Femur (tissue), 1 donor: ENCODE results near the gene SOX13.

Source experiments
- DNase-seq: peaks from one replicate; pipeline ENCODE4 v3.0.0-alpha.2; 2017

SOX13 gene

GRCh38 chr1:204154568-204155255 lies 81.8 kb downstream of the SOX13 start:
- no peak for DNase-seq

- DNase-seq = no peak
These were observed 83.0 kb downstream of the SOX13 start for GRCh38 chr1:204155881-204156280.

- no peak for DNase-seq
These were observed 85.0 kb downstream of the SOX13 start for GRCh38 chr1:204157962-204158361.

- DNase-seq = no peak
These were observed 88.9 kb downstream of the SOX13 start for GRCh38 chr1:204161609-204162493.

GRCh38 chr1:204162494-204163074 lies 89.7 kb downstream of the SOX13 start:
- DNase-seq = peak; percentile 88

GRCh38 chr1:204166219-204166618 lies 93.3 kb downstream of the SOX13 start, which contains the start of gene REN:
Gene REN, minus strand, starts transcription at chr1:204166337. Its CDS starts 44 bp downstream, at chr1:204166293.
- no peak for DNase-seq

GRCh38 chr1:204167730-204168129 lies 94.8 kb downstream of the SOX13 start:
- DNase-seq = no peak

- no peak for DNase-seq
These were observed 96.9 kb downstream of the SOX13 start for GRCh38 chr1:204169858-204170257.

DNA sequence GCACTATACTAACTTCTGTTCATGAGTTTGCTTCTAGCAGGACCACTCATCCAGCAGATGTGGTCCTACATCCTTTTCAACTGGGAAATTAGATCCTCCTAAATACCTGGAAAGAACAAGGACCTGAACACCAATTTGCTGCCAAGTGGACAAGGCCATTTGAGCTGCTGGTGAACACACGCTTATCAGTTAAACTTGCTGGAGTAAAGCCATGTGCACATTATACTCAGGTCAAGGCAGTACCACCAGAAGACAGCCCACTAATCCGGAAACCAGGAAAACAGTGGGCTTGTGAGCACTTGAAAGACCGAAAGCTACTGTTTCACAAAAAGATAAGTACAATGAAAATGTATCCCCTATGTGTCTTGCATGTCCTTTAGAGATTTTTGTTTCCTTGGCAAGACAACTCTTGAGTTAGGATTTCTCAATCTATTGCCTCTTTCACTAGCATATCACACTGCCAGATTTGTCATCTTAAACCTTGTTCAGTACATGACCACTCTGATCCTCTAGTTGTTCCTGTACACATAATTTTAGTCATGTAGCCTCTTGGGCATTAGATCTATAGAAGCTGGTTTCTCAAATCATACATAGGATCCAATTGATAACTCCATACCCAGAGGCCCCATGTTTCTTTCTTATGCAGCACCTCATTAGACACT lies 97.7 kb downstream of the SOX13 start:
- no peak for DNase-seq

DNA sequence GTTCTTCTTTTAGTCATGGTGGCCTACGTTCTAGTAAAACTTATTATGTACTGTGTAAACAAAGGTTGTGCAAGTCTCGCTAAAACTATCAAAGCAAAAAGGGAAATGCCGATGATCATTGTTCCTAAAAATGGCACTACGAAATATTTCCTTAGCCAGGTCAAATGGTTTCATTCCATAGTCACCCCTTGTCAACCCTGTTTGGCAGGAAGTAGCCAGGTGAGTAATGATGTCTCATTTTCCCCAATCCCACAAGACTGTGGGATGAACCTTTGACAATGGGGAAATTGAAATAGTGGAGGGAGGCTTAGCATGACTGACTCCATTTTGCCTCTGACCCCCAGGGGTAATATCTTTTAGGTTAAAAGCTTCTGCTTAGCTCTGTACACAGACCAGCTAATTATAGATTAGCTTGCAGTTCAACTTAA lies 98.8 kb downstream of the SOX13 start:
- DNase-seq = no peak

- DNase-seq = no peak
These were observed 99.6 kb downstream of the SOX13 start for GRCh38 chr1:204172404-204173029.

DNA sequence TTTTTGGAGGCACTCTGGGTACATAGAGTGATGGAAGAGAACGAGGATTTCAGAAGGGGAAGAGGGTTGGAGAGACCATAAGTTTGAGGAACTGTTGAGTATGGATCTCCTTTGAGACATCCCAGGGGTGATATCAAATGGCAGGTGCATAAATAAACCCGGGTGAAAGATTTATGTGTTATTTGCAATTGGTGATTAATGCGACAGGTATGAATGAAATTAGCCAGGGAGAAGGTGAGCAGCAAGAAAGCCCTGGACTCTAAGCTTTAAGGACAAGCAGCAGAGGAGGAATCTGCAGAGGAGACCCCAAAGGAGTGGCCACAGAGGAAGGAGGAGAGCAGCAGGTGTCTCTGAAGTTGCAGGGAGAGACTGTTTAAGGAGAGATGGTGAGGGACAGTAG lies 102.0 kb downstream of the SOX13 start:
- no peak for DNase-seq

- DNase-seq = no peak
These were observed 103.1 kb downstream of the SOX13 start for GRCh38 chr1:204176049-204176448.

DNA sequence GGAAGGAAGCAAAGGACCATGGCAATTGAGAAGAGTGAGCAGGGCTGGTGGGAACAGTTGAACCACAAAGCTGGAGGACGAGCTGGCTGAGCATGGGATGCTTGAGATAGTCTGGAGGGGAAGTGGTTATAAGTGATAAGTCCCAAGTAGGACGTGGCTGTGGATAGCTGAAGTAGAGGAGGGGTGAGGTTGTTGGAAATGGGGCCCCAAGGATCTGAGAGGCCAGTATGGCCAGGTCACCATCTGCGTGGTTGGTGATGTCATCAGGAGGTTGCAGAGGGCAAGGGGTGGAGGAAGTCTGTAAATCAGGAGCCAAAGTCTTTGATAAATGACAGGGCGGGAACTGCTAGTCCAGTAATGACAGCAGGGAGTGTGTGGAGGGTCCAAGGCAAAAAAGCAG lies 104.2 kb downstream of the SOX13 start:
- no peak for DNase-seq
